HepG2 (cell line): Measurements from ENCODE around the gene ARID5B. TPM values are rescaled to one million over a fixed set of nuclear protein-coding genes. Genes with fewer than 3 reads are reported as not detected.

Experiments used
- EHMT2 ChIP-seq: fragments of 200-600 bp; sonication (generic); IDR thresholded peaks from 2 replicates; pipeline ENCODE4 v1.7.0; 2017; ENCODE audit warnings: antibody characterized with exemption, low read depth, low read length, borderline replicate concordance
- GTF3A ChIP-seq: sonication (generic); formaldehyde crosslinking; conservative IDR thresholded peaks from 2 replicates; pipeline ENCODE4 v1.4.0; 2020; ENCODE audit warnings: mild to moderate bottlenecking, missing genetic modification reagents
- HDAC2 ChIP-seq: sonication (generic); formaldehyde crosslinking; IDR thresholded peaks from 2 replicates; pipeline ENCODE4 v1.4.0; 2020; ENCODE audit warnings: missing genetic modification reagents
- MEIS1 ChIP-seq: sonication (generic); formaldehyde crosslinking; IDR thresholded peaks from 2 replicates; pipeline ENCODE4 v1.9.0; 2021; ENCODE audit warnings: mild to moderate bottlenecking, missing genetic modification reagents, moderate library complexity, borderline replicate concordance
- RAD51 ChIP-seq: fragments of 450-650 bp; IDR thresholded peaks from 2 replicates; pipeline ENCODE4 v1.6.1; 2016; ENCODE audit warnings: borderline replicate concordance
- ZBTB10 ChIP-seq: sonication (generic); formaldehyde crosslinking; IDR thresholded peaks from 2 replicates; pipeline ENCODE4 v1.4.0; 2020; ENCODE audit warnings: missing genetic modification reagents, borderline replicate concordance
- ZBTB33 ChIP-seq: sonication (generic); formaldehyde crosslinking; IDR thresholded peaks from 2 replicates; pipeline ENCODE4 v1.4.0; 2020; ENCODE audit warnings: missing genetic modification reagents
- ZNF547 ChIP-seq: sonication (generic); formaldehyde crosslinking; IDR thresholded peaks from 2 replicates; pipeline ENCODE4 v1.5.1; 2020; ENCODE audit warnings: mild to moderate bottlenecking, missing genetic modification reagents
- ZNF589 ChIP-seq: sonication (generic); formaldehyde crosslinking; conservative IDR thresholded peaks from 2 replicates; pipeline ENCODE4 v1.8.0; 2022; ENCODE audit warnings: mild to moderate bottlenecking, moderate library complexity, missing genetic modification reagents
- ZXDC ChIP-seq: sonication (generic); formaldehyde crosslinking; IDR thresholded peaks from 2 replicates; pipeline ENCODE4 v1.5.0; 2020; ENCODE audit warnings: mild to moderate bottlenecking, missing genetic modification reagents
- polyA plus RNA-seq, 8 experiments: library from polyadenylated mRNA; depleted of rRNA in 3 of 8; stranded (reverse) in 7 of 8; unstranded in 1 of 8; fragments of >200 nt; fragmentation: Illumina TruSeq in 4 of 8; extraction: Trizol in 4 of 8; gene quantifications; 2 replicates each; pipeline versions ENCODE4 v1.2.1 to v1.2.3, GENCODE V29; 2011 to 2016; ENCODE audit warnings: low read depth in 4 of 8, missing spikeins in 1 of 8, mixed read lengths in 1 of 8; ENCODE audit not compliant: insufficient read depth in 1 of 8
- total RNA-seq, 5 experiments: library from RNA; depleted of rRNA; stranded (reverse); fragments of >200 nt; fragmentation: Illumina TruSeq; extraction: Trizol; gene quantifications; 2 replicates each; pipeline ENCODE4 v1.2.3, GENCODE V29; 2016; ENCODE audit warnings: low read depth in 1 of 5

ARID5B gene
- total and polyA plus RNA-seq, 2 of the 13 experiments (the other 11 are each of a cell fraction or from before 2014, with no cell fraction given): 6.2 to 21.1 TPM

- TF ChIP-seq ZBTB10 (CRISPR knock-in tag) (no peak), ZBTB33 (CRISPR knock-in tag) (peak; percentile 39; the same call in 1 of the 2 replicates), ZXDC (CRISPR knock-in tag) (no peak), MEIS1 (CRISPR knock-in tag) (no peak), ZNF547 (no peak), RAD51 (no peak), GTF3A (no peak), HDAC2 (CRISPR knock-in tag) (no peak), EHMT2 (peak; percentile 14; the same call in 1 of the 2 replicates), ZNF589 (no peak)
- TF ChIP-seq, all 625 proteins: peak for 3
These were observed 134.9 kb downstream of the ARID5B start (continued) for GRCh38 chr10:62036186-62037081.
